IPS-NIHi7 (cell line): Measurements from ENCODE around the gene USHBP1.

Source experiments
- DNase-seq: peaks from one replicate; pipeline ENCODE4 v3.0.0; 2012; ENCODE audit warnings: mixed read lengths; ENCODE audit errors: extremely low spot score

Gene USHBP1

DNA sequence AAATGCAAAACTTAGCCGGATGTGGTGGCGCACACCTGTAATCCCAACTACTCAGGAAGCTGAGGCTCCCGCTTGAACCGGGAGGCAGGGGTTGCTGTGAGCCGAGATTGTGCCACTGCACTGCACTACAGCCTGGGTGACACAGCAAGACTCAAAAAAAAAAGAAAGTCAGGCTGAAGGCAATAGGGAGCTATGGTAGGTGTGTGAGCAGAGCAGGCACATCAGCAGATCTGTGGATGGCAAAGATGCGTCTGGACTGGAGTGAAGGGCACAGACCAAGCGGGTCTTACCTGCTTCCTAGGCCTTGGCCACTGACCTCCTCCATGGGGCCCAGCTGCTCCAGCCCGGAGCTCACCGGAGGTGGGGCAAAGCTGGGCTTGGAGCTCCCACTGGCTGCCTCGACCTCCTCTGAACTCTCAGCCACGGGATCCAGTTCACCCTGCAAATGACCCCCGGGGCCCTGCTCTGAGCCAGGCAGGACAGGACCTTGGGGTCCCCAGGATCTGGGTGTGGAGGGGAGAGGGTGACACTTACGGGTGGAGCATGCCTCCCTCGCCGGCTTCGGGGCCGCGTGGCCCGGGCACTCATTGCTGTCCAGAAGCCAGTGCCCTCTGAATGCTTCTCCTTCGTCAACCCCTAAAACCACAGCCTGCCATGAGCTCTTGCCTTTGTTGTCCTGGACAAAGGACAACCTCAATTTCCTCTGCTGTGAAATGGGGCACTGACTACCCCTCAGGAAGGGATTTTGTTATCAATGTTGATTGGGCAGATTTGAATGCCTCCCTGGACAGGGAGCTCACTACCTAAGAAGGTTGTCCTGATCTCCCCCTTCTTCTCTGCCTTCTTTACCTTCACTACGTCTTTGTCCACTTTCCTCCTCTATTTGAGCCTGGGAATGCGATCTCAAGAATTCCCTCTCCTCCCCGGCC, 569 bp downstream of the USHBP1 start:
- DNase-seq = no peak

DNA sequence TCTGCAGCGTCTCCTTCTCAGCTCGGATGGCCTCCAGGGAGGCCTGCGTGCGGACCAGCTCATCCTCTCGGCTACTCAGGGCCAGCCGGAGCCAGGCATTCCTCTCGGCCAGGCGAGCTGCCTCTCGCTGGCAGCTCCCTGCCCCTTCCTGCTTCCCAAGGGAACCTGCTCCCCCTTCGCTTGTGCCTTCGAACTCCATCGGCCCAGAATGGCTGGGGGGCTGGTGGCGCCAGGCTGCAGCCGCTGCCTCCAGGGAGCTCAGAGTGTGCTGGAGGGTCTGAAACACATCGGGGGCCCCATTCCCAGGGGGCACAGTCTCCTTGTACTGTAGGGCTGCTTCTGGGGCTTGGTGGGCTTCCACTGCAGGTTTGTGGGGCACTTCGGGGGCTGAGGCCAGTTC, 2.0 kb downstream of the USHBP1 start:
- DNase-seq = no peak

DNA sequence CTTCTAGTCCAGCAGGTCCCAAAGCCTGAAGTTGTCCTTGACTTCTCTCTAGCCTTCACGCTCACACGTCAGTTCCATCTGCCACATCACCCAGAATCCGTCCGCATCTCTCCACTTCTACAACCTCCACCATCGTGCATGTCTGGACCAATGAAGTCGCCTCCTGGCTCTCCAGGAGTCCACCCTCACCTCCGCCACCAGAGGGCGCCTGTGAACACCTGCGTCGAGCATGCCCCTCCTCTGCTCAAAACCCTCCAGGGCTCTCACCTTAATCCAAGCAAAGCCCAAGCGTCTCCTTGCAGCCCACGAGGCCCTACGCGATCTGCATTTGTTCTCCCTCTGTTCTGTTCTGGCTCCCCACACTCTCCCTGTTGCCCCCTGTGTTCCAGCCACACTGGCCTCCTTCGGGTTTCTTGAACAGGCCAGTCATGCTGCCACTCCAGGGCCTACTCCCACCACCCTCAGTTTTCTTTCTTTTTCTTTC, 3.7 kb downstream of the USHBP1 start:
- peak; percentile 93 for DNase-seq

DNA sequence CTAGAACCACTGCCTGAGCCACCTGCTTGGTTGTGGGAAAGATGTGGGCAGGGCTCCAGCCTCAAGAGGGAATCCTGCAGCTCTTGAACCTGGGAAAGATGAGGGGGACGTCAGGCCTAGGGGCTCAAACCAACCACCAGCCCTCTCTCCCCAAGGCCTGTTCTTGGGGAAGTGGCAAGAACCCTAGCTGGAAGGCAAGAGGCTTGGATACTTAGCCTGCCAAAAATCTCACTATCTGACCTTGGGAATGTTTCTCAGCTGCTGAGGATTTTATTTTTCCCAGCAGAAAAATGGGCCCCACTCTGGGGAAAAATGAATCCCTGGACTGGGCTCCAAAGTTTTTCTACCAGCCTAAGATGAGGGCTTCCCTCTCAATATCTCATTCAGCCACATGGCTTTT, 4.6 kb downstream of the USHBP1 start:
- no peak for DNase-seq

DNA sequence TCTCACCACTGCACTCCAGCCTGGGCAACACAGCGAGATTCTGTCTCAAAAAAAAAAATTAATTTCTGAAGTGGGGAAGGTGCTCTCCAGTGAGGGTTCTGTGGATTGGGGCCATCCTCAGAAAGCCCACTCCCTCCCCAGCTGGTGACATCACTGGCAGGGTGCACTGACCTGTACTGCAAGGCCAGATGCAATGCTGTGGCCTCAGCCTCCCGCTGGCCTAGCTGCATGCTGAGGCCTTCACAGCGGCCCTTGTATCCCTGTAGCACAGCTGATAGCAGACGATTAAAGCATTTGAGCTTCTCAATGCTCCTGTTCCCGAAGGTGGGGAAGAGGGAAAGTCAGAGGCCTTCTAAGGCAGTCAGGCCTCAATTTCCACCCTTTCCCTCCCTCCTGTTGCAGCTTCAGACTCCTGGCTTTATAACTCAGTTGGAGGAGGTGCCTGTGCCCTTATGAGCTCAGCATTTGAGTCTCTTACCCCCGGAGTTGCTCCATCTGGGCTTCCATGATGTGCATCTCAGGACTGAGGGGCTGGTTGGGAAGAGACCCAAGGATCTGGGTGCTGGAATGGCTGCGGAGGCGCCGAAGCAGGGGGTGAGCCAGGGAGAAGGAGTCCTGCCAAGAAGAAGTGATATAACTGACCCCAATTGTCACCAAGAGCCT, 5.3 kb downstream of the USHBP1 start:
- no peak for DNase-seq

DNA sequence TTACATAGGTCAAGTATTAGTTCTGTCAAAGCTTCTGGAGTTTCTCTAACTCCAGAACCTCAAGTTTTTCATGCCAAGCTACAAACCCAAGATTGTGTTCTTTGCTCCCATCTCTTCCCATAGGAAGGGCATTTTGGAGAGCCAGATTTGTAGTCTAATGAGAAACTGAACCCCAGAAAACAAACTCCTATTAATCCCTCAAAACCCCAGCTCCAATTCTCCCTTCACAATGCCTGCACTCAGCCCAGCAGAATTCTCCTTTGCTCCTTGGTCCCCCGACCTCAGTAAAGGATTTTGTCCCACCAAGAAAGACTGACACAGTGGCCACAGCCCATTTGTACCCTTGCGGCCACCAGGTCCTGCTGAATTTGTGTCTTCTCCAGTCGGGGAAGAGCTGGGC, 8.4 kb downstream of the USHBP1 start:
- DNase-seq = no peak

DNA sequence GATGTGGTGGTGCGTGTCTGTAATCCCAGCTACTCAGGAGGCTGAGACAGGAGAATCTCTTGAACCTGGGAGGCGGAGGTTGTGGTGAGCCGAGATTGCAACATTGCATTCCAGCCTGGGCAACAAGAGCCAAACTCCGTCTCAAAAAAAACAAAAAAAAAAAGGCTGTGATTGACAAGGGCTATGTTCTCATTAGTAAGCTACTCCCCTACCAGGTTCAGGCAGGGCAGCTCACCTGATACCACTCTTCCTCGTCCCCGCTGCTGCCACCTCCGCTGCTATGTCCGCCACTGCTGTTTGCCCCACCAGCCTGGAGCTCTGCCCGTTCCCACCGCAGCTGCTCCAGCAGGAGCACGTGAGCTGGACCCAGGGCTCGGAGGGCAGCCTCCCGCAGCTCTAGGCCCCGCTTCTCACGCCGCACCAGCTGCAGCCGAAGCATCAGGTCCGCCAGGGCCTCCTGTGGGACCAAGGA, 9.4 kb downstream of the USHBP1 start:
- no peak for DNase-seq

DNA sequence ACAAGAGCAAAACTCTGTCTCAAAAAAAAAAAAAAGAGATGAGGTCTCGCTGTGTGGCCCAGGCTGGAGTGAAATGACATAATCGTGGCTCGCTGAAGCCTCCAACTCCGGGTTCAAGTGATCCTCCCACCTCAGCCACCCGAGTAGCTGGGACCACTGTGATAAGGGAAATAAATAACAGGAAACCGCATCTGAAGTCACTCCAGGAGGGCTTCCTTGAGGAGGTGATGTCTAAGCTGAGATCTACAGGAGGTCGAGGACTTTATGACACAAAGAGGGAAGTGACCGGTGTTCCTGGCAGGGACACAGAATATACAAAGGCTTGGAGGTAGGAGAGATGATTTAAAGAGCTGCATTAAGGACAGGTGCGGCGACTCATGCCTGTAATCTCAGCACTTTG, 9.9 kb downstream of the USHBP1 start:
- DNase-seq = no peak

DNA sequence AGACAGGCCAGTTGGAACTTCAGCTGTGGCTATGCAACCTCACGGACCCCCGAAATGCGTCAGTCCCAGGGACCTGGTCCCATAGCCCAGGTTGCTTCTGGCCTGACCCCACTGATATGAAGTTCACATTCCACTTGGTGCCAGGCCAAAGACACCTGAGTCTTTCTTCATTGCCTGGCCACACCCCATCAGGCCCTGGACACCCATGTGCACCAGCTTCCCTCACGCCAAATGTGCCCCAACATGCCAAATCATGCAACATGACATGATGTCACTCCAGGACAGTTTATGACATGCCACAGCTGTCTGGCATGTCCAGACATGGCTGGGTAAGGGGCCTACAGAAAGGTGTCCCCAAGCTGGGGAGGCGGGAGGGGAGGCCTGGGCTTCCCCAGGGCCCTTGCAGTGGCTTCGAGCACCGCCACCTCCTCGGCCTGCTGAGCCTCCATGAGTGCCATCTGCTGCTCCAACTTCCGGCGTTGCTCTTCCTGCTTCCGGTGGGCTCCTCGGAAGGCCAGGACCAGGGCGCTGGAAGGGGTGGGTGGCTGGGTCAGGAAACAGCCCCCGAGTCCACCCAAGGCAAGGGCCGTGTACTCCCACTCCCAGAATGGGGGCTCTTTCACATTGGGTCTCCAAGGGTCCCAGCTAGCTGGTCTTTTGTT, 14.5 kb downstream of the USHBP1 start:
- DNase-seq = no peak

DNA sequence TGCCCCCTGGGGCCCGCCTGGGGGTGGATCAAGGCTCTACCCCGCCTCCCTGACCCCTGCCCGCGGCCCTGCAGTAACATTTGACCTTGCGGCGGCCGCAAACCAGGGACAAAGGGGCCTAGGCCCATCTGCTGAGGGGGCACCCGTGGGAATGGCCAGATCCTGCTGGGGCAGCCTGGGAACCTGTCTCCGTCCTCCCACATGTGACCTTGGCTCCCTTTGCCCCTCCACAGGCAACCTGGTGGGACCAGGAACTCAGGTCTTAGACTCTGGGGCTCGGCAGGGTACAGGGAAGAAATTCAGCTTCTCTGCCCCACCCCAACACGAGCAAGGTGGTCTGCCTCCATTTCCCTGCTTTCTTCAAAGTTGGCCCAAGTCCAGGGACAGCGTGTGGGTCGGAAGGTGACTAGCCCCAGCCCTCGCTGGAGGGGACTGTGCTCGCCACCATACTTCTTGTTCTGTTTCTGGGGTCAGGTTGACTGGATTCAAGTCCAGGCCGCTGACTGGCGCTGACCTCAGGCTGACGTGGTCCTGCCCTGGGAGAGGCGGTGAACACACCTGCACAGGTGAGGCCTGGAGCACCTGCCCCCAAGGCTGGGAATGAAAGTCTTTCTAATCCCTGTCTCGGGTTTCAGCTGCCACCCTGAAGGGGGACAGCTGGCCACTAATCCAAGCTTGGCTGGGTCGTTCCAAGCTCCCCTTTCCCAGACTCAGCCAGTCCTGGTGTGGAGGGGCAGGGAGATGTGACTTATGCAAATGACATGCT, 16.4 kb downstream of the USHBP1 start:
- DNase-seq = peak; percentile 66

DNA sequence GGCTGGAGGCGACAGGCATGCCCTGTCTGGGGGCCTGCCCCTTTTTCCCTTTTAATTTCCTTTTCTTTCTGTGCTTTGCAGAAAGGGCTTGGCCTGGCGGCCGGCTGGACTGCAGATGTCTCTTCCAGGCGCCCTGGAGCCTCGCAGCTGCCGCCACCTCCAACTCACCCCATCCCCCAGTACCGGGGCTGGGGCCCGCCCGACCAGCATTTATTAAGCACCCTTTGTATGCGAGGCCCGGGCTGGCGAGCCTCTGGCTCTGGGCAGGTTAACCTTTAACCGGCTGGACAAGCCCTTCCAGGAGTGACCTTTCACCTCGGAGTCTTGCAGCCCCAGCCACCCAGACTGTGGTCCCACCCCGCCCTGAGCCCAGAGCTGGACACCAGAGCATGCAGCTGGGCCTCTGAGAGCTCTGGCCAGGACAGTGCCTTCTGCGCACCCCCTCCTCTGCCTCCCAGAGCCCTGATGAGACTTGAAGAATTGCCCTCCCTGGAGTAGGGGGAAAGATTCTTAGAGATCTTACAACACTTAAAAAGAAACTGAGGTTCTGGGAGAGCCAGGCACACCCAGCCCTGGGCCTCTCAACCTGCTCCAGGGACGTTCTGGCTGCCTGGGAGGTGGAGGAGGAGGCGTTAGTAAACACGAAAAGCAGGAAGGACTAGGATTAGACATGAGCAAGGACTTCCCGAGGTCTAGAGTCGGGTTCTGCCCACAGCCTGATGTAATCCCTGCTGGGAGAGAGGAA, 17.7 kb downstream of the USHBP1 start:
- no peak for DNase-seq

DNA sequence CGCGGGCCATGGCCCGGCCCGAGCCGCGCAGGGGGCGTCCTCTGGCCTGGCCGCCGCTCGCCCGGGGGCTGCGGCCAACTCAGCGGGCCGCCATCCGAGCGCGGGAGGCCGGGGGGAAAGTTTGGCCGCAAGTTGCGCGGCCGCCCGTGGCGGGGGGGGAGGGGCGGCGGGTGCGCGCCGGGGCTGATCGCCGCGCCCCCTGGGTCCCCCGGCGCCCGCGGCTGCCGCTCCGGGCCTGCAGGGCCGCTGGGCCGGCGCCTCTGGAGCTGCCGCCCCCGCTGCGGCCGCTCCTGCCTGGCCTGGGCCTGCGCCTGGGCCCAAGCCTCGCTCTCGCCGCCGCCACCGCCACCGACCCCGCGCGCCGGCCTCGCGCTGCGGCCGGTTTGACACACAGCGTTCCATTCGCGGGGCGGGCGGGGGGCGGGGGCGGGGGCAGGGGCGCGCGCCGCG, 19.0 kb downstream of the USHBP1 start, which contains the start of gene NR2F6:
NR2F6 (minus strand) TSS at position 385 of the 450 bp plus-strand sequence. CDS start 699 bp downstream, outside the sequence.
- DNase-seq = no peak

DNA sequence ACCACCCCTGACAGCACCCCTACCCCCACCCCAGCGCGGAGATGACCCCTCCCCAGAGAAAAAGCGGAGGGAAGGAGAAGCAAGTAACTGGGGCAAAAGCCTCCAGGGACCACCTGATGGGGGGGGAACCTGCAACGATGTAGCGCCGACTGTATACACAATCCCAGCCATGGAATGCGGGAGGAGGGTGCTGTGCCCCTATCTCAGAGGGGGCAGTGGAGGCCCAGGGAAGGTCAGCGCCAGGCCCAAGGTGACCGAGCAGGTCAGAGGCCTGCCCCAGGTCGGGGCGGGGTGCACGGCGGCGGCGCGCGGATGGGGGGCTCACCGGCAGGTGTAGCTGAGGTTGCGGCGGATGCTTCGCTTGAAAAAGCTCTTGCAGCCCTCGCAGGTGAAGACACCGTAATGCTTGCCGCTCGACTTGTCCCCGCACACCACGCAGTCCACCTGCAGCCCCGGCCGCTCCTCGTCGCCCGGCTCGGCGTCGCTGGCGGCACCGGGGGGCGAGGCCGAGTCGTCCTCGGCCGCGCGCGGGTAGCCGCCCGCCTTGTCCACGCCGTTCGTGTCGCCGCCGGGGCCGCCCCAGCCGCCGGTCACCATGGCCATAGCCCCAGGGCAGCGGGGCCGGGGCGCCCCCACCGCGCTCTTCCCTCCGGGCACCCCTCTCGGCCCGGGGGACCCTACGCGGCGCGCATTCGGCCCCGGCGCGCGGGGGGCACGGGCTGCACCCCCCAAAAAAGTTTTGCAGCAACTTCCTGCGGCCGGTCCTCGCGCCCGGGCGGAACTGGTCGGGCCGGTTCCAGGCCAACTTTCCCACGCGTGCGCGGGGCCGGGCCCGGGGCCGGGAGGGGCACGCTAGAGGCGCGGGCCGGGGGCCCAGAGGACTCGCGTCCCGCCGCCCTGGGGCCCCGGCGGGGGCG, 19.7 kb downstream of the USHBP1 start:
- DNase-seq = no peak

DNA sequence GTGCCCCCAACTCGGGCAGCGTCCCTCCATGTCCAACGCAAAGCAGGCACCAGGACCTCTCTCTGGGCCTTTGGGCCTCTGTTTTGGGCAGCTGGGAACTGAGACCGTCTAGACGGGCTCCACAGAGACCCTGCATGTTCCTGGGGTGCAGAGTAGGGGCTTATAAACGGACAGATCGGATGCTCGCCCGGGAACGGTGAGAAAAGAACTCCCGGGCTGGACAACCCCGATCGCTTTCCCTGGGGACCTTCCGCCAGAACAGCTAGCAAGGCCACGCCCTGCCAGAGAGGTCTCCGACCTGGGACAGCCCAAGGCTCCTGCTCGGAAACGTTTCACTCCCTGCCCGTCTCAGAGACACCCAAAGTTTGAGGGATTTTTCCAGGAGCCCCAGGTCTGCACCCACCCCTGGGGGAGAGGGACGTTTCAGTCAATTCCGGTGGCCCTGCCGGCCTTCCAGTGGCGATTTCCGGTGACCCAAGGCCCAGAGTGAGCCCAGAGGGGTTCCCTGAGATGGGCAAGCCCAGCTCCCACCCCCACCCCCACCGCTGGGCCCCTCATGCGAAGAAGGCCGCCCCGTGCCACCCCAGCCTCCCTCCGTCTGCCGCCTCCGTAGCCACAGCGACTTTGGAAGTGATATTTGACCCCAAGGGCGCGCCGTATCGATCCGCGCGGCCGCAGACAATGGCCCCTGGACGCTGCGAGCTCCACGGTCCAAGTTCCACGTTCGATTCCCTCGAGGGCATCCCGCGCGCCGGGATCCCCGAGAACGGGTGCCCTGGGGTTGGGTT, 20.5 kb downstream of the USHBP1 start:
- peak; percentile 46 for DNase-seq

DNA sequence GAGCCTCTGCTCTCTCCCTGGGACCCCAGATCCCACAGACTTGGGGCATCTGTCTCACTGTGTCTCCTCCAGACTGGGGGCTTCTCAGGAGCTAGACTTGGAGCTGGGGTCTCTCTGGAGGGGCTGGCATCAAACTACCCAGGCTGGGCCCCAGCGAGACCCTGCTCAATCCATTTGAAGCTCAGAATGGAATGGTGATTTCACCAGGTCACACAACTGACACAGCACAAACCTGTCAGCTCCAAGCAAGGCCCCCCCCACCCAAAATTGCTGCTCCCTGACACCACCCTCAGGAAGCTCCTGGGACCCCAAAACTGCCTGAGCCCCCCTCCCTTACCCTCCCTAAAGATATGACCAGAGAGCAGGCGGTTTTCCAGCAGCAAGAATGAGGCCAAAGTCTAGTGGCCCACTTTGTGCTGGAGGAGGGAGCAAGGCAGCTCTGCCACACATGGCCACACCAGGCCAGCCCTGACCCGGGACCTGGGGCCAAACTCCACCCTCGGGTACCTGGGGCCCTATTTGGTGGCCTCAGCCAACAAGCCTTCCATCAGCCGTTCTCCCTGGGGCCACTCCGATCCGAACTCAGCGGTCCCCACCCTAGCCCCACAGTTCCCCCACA, 21.2 kb downstream of the USHBP1 start:
- no peak for DNase-seq

DNA sequence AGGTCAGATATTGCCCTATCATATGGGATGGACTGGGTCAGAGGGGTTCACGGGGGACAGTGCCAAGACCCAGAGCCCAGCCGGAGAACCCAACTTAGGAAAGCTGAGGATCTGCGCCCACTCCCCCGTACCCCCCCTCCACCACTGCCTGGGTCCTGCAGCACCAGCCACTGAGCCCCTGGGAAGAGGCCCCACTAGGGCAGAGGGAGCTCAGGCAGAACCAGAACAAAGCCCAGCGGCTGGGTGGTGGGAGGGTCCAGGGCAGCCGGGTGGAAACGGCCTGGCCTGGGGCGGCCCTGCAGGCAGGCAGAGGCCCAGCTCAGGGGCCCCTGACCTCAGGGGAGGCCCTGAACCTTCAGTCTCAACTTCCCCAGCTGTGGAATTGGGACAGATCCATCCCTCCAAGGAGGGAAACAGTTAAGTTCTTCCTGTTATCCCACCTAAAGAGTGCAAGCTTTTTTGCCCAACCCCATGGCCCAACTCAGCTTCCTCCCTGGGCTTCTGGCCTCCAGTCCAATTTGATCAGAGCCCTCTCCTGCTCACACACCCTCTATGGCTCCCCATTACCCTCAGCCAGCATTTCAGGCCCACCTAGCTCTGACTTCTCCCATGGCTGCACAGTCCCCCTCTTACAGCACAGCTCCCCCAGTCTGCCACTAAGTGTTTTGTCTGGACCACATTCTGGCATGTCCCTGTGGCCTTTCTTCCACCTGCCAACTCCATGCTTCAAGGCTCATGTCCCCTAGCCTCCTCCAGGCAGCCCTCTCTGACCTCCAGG, 21.9 kb downstream of the USHBP1 start:
- DNase-seq = no peak

DNA sequence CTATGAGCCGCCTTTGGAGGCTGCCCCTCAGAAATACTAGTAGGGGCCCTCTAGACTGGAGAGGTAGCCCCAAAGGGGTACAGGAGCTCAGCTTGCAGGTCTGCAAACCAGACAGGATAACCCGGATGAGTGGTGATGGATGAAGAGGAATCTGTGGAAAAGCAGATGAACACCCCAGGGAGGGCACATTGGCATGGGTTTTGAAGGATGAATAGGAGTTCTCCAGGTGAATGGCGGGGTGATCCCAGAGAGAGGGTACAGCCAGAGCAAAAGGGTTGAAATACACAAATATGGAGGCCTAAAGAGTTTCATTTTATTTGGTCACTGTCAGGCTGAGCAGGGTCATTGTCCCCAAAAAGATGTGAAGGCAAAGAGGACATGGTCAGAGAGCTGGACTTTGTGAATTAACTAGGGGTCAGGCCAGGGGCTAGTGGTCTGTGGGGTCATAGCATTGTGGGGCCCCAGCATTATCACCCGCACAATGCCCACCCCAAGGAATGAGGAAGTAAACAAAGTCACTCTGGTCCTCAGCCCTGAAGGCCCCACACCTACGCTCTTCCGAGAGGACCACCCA, 23.6 kb downstream of the USHBP1 start:
- DNase-seq = no peak
